Caco-2 (cell line): ENCODE data around the gene SOX18. TPM values are rescaled to one million over a fixed set of nuclear protein-coding genes. Genes with fewer than 3 reads are reported as not detected.

Experiments
- BruUV-seq: library from RNA; stranded (reverse); fragments of 400-500 nt; replicated peaks from 2 replicates; lab custom pipeline; 2021; lab: Mats Ljungman, UMichigan
- CTCF ChIA-PET: fragments of 300-600 bp; sonication (Branson Sonifier 250); formaldehyde crosslinking; loops from one replicate; lab custom pipeline; 2022; ENCODE audit warnings: antibody characterized with exemption; lab: Charles Lee
- POLR2A ChIA-PET: fragments of 300-600 bp; sonication (Branson Sonifier 250); formaldehyde crosslinking; loops from one replicate; lab custom pipeline; 2022; ENCODE audit warnings: antibody characterized with exemption; lab: Charles Lee
- DNase-seq, 2 experiments: peaks; one replicate each; pipeline versions ENCODE4 v3.0.0 to v3.0.0-alpha.2; 2020 to 2022
- H3K27me3 ChIP-seq: replicated peaks from 2 replicates; pipeline ENCODE4 v1.6.0; 2011; ENCODE audit warnings: low read length; ENCODE audit not compliant: control insufficient read depth, insufficient read depth
- H3K36me3 ChIP-seq: 2 replicates; pipeline ENCODE4 v1.5.1; 2011; ENCODE audit warnings: low read length; ENCODE audit not compliant: control insufficient read depth, insufficient read depth
- H3K4me1 ChIP-seq: fragments of 250-450 bp; sonication (Bioruptor Pico); 2 replicates; pipeline ENCODE4 v1.5.1; 2020; ENCODE audit warnings: mild to moderate bottlenecking
- H3K4me3 ChIP-seq: 2 replicates; pipeline ENCODE4 v1.5.1; 2011; ENCODE audit warnings: low read depth, mild to moderate bottlenecking, control low read depth, low read length
- H3K9me3 ChIP-seq: fragments of 250-450 bp; sonication (Bioruptor Pico); 2 replicates; pipeline ENCODE4 v1.5.1; 2020; ENCODE audit warnings: mild to moderate bottlenecking, moderate library complexity
- H3K27ac Mint-ChIP-seq: one replicate; pipeline ENCODE4 v1.8.0; 2022; ENCODE audit warnings: mixed read lengths; ENCODE audit not compliant: unreplicated experiment
- H3K27me3 Mint-ChIP-seq: one replicate; pipeline ENCODE4 v1.8.0; 2022; ENCODE audit warnings: mixed read lengths; ENCODE audit not compliant: insufficient read depth, unreplicated experiment
- H3K36me3 Mint-ChIP-seq: one replicate; pipeline ENCODE4 v1.8.0; 2022; ENCODE audit warnings: mild to moderate bottlenecking, mixed read lengths; ENCODE audit not compliant: insufficient read depth, unreplicated experiment
- H3K4me1 Mint-ChIP-seq: one replicate; pipeline ENCODE4 v1.8.0; 2022; ENCODE audit warnings: low read depth, mixed read lengths; ENCODE audit not compliant: unreplicated experiment
- H3K4me3 Mint-ChIP-seq: one replicate; pipeline ENCODE4 v1.8.0; 2022; ENCODE audit warnings: mild to moderate bottlenecking, moderate library complexity, mixed read lengths; ENCODE audit not compliant: unreplicated experiment
- H3K9me3 Mint-ChIP-seq: one replicate; pipeline ENCODE4 v1.8.0; 2022; ENCODE audit warnings: mixed read lengths; ENCODE audit not compliant: unreplicated experiment
- intact Hi-C: fragments of 100-400 bp; cut with micrococcal nuclease; formaldehyde crosslinking; loops from one replicate; pipeline ENCODE4 v1.10.0; 2022; ENCODE audit not compliant: unreplicated experiment
- total RNA-seq: library from RNA; stranded (reverse); gene quantifications from 2 replicates; pipeline ENCODE4 v1.2.3, GENCODE V29; 2022
- TF ChIP-seq, protein P1 (sequence below), 2 experiments: fragments of 200-600 bp in 1 of 2; IDR thresholded peaks; 1 replicate in 1 of 2; 2 replicates in 1 of 2; pipeline versions ENCODE4 v1.5.1 to v1.8.0; 2011 to 2022; ENCODE audit warnings: antibody characterized with exemption in 1 of 2, control low read depth in 1 of 2, inconsistent platforms in 1 of 2, low read depth in 1 of 2, low read length in 1 of 2, mild to moderate bottlenecking in 1 of 2, moderate library complexity in 1 of 2; ENCODE audit not compliant: insufficient read depth in 1 of 2, severe bottlenecking in 1 of 2, unreplicated experiment in 1 of 2

SOX18 gene
- total RNA-seq, 1 experiment from 2014 or later: 0.84 TPM

DNA sequence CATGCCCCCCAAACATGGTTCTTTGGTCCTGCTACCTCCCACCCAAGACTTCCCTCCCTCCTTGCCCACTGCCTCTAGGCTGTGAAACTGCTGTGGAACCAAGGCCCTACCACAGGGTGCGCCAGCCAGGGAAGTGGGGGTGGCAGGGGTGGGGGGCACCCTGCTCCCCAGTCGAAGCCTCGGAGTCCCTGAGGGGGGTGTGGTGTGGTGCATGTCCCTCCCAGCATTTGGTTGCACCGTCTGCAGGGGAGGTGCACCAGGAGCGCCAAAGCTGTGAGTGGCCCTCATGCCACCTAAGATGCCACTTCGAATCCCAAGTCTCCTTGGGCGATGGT, 28.1 kb upstream of the SOX18 start:
- no peak overlapping the region for H3K4me3 ChIP-seq
- ChIA-PET POLR2A (no interaction called here), CTCF (interaction anchor here (1.0 kb wide), 1 partner anchor 42 kb away, joined by 3 read pairs; no protein-coding TSS in a partner anchor)
- TF ChIP-seq, protein P1, sequence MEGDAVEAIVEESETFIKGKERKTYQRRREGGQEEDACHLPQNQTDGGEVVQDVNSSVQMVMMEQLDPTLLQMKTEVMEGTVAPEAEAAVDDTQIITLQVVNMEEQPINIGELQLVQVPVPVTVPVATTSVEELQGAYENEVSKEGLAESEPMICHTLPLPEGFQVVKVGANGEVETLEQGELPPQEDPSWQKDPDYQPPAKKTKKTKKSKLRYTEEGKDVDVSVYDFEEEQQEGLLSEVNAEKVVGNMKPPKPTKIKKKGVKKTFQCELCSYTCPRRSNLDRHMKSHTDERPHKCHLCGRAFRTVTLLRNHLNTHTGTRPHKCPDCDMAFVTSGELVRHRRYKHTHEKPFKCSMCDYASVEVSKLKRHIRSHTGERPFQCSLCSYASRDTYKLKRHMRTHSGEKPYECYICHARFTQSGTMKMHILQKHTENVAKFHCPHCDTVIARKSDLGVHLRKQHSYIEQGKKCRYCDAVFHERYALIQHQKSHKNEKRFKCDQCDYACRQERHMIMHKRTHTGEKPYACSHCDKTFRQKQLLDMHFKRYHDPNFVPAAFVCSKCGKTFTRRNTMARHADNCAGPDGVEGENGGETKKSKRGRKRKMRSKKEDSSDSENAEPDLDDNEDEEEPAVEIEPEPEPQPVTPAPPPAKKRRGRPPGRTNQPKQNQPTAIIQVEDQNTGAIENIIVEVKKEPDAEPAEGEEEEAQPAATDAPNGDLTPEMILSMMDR (IDR thresholded peaks at IDR 0.05; ENCODE audit: insufficient read depth in 1 of 2, low read depth in 1 of 2, low read length in 1 of 2, severe bottlenecking in 1 of 2, unreplicated experiment in 1 of 2): no peak
- H3K9me3 ChIP-seq: no peaks in the 10 kb centered on the region
- BruUV-seq: no TSS peak
- H3K4me1 ChIP-seq: peaks cover 18% of the 10 kb centered on the region
- H3K27me3 ChIP-seq: no peaks in the 10 kb centered on the region; the same call in 1 of the 2 replicates
- no peaks in the 10 kb centered on the region for H3K27me3 Mint-ChIP-seq
- H3K4me3 Mint-ChIP-seq: no peak overlapping the region
- no peaks in the 10 kb centered on the region for H3K36me3 ChIP-seq
- H3K36me3 Mint-ChIP-seq: no peaks in the 10 kb centered on the region
- peaks cover 17% of the 10 kb centered on the region for H3K4me1 Mint-ChIP-seq
- intact Hi-C loops: no loop called here
- DNase-seq: no peak
- H3K27ac Mint-ChIP-seq: no peak overlapping the region
- no peaks in the 10 kb centered on the region for H3K9me3 Mint-ChIP-seq

DNA sequence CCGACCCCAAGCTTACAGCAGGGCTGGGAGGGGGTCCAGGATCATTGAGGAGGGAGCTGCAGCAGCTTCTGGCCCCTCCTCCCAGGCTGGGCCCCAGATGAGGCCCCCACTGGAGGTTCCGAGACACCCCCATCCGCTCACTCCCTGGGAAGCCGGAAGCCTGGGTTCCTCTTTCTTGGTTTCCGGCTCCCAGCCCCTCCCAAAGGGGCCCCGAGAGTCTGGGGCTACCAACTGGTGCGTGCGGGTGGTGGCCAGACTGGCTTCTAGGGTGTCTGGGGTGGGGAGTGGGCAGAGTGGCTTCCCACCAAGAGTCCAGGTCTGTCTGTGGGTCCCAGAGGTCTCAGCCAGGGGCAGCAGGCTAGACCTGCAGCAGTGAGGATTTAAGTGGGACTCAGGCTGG, 27.7 kb upstream of the SOX18 start:
- intact Hi-C loops: no loop called here
- H3K4me3 ChIP-seq: no peak overlapping the region
- no TSS peak for BruUV-seq
- no peaks in the 10 kb centered on the region for H3K36me3 ChIP-seq
- Mint-ChIP-seq H3K36me3 (peaks cover 4% of the 10 kb centered on the region), H3K27ac (no peak overlapping the region), H3K4me3 (no peak overlapping the region), H3K4me1 (peaks cover 17% of the 10 kb centered on the region), H3K27me3 (no peaks in the 10 kb centered on the region), H3K9me3 (no peaks in the 10 kb centered on the region)
- TF ChIP-seq, protein P1 (IDR thresholded peaks at IDR 0.05; ENCODE audit: insufficient read depth in 1 of 2, low read depth in 1 of 2, low read length in 1 of 2, severe bottlenecking in 1 of 2, unreplicated experiment in 1 of 2): no peak
- peaks cover 18% of the 10 kb centered on the region for H3K4me1 ChIP-seq
- no peak for DNase-seq
- ChIA-PET CTCF (interaction anchor here (0.7 to 1.0 kb wide), 2 partner anchors 43 to 432 kb away, joined by 3 read pairs; no protein-coding TSS in a partner anchor), POLR2A (no interaction called here)
- H3K9me3 ChIP-seq: no peaks in the 10 kb centered on the region
- H3K27me3 ChIP-seq: no peaks in the 10 kb centered on the region

DNA sequence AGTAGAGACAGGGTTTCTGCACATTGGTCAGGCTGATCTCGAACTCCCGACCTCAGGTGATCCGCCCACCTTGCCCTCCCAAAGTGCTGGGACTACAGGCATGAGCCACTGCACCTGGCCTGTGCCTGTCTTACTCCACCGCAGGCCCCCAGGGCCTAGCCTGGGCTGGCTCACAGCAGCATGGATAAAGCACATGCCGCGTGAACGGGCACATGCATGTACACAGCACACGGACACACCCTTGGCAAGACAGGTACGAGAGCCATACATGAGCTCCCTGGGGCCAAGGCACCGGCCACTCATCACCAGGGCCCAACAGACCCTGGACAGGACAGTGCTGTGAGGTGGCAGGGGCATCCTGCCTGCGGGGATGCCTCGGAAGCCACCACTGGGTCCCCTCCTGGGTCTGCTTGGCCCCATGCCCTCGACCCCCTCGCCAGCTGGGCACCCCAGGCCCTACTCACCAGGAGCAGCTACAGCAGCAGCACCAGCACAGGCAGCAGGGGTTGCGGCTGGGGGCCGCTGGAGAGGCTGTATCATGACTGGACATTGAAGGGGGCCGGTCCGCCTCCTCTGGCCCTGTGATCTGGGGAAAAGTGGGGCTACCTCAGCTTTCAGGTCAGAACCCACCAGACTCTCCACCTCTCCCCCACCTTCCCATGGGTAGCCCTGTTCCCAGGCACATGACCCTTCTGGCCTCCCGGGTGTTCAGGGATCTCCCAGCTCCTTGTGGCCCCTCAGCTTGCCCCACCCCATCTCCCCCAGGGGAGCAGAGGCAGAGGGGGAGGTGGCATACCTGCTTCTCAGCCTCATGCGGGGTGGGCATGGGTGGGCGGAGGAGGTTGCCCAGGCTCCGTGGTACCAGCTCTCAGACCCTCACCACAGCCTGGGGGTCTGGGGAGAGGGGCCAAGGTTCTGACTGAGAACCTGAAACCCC, 26.9 kb upstream of the SOX18 start:
- Histone ChIP-seq H3K27me3 (no peaks in the 10 kb centered on the region), H3K4me3 (no peak overlapping the region), H3K36me3 (no peaks in the 10 kb centered on the region), H3K4me1 (peaks cover 18% of the 10 kb centered on the region), H3K9me3 (no peaks in the 10 kb centered on the region)
- intact Hi-C loops: no loop called here
- DNase-seq: no peak
- Mint-ChIP-seq H3K4me1 (peaks cover 17% of the 10 kb centered on the region), H3K36me3 (peaks cover 9% of the 10 kb centered on the region), H3K27ac (no peak overlapping the region), H3K9me3 (no peaks in the 10 kb centered on the region), H3K27me3 (no peaks in the 10 kb centered on the region), H3K4me3 (no peak overlapping the region)
- POLR2A ChIA-PET: interaction anchor here (0.6 kb wide), 1 partner anchor 75 kb away, joined by 4 read pairs; no protein-coding TSS in a partner anchor
- CTCF ChIA-PET: interaction anchor here (0.7 to 1.1 kb wide), 3 partner anchors 26 to 432 kb away, joined by 3 read pairs; no protein-coding TSS in a partner anchor
- no TSS peak for BruUV-seq
- TF ChIP-seq, protein P1 (IDR thresholded peaks at IDR 0.05; ENCODE audit: insufficient read depth in 1 of 2, low read depth in 1 of 2, low read length in 1 of 2, severe bottlenecking in 1 of 2, unreplicated experiment in 1 of 2): no peak
